ENCODE data around the gene PCBP1. TPM values are rescaled to one million over a fixed set of nuclear protein-coding genes. Genes with fewer than 3 reads are reported as not detected.

Gene PCBP1
- total RNA-seq, 1 donor from 2014 or later, result 17.1 TPM

GRCh38 chr2:70070542-70071268 lies 16.6 kb upstream of the PCBP1 start:
- no peaks in the 10 kb centered on the region for H3K27me3 ChIP-seq (ENCODE audit: control insufficient read depth, insufficient read depth, low read length)
- no peaks in the 10 kb centered on the region for H3K36me3 ChIP-seq (ENCODE audit: control insufficient read depth, insufficient read depth, low read length)
- TF ChIP-seq CTCF (IDR thresholded peaks at IDR 0.05; ENCODE audit: insufficient read depth, low read length, severe bottlenecking), result peak; percentile 82
- no peak for FAIRE-seq
- DNase-seq (ENCODE audit: low read depth), result peak; percentile 78
- no peak overlapping the region for H3K4me3 ChIP-seq (ENCODE audit: low read depth, low read length)

- no peak for FAIRE-seq
- no peak for DNase-seq (ENCODE audit: low read depth)
- H3K36me3 ChIP-seq (ENCODE audit: control insufficient read depth, insufficient read depth, low read length), result no peaks in the 10 kb centered on the region
Observed at GRCh38 chr2:70073493-70073892, 13.8 kb upstream of the PCBP1 start.

GRCh38 chr2:70078384-70078783 lies 8.9 kb upstream of the PCBP1 start:
- Histone ChIP-seq H3K36me3 (ENCODE audit: control insufficient read depth, insufficient read depth, low read length) (no peaks in the 10 kb centered on the region), H3K4me3 (ENCODE audit: low read depth, low read length) (no peak overlapping the region), H3K27me3 (ENCODE audit: control insufficient read depth, insufficient read depth, low read length) (no peaks in the 10 kb centered on the region)
- no peak for DNase-seq (ENCODE audit: low read depth)
- no peak for TF ChIP-seq CTCF (IDR thresholded peaks at IDR 0.05; ENCODE audit: insufficient read depth, low read length, severe bottlenecking)
- no peak for FAIRE-seq

More at GRCh38 chr2:70073493-70073892, 13.8 kb upstream of the PCBP1 start:
- no peak for TF ChIP-seq CTCF (IDR thresholded peaks at IDR 0.05; ENCODE audit: insufficient read depth, low read length, severe bottlenecking)
- no peaks in the 10 kb centered on the region for H3K27me3 ChIP-seq (ENCODE audit: control insufficient read depth, insufficient read depth, low read length)
- H3K4me3 ChIP-seq (ENCODE audit: low read depth, low read length), result no peak overlapping the region

GRCh38 chr2:70080610-70081200 lies 6.6 kb upstream of the PCBP1 start:
- no peak overlapping the region for H3K4me3 ChIP-seq (ENCODE audit: low read depth, low read length)
- no peaks in the 10 kb centered on the region for H3K27me3 ChIP-seq (ENCODE audit: control insufficient read depth, insufficient read depth, low read length)
- H3K36me3 ChIP-seq (ENCODE audit: control insufficient read depth, insufficient read depth, low read length), result no peaks in the 10 kb centered on the region
- DNase-seq (ENCODE audit: low read depth) (peak; percentile 45), FAIRE-seq (no peak)
- no peak for TF ChIP-seq CTCF (IDR thresholded peaks at IDR 0.05; ENCODE audit: insufficient read depth, low read length, severe bottlenecking)

GRCh38 chr2:70081221-70081620 lies 6.1 kb upstream of the PCBP1 start:
- Histone ChIP-seq H3K4me3 (ENCODE audit: low read depth, low read length) (no peak overlapping the region), H3K36me3 (ENCODE audit: control insufficient read depth, insufficient read depth, low read length) (no peaks in the 10 kb centered on the region), H3K27me3 (ENCODE audit: control insufficient read depth, insufficient read depth, low read length) (no peaks in the 10 kb centered on the region)
- TF ChIP-seq CTCF (IDR thresholded peaks at IDR 0.05; ENCODE audit: insufficient read depth, low read length, severe bottlenecking), result no peak
- DNase-seq (ENCODE audit: low read depth) (peak; percentile 36), FAIRE-seq (no peak)

Measured in bronchial epithelial cell (primary cell).